ENCODE data around the gene CNTNAP5.
"Not testable (repeated sequence)": the region's sequence is repeated elsewhere in the genome, so short reads cannot be mapped to it uniquely, and the experiment has no call there.

CNTNAP5 gene

GRCh38 chr2:124339709-124340108 is 314.6 kb downstream of the CNTNAP5 start:
- DNase-seq (ENCODE audit: low read depth), result no peak
- no peak overlapping the region for H3K4me3 ChIP-seq (ENCODE audit: low read length)
- TF ChIP-seq CTCF (conservative IDR thresholded peaks at IDR 0.05; ENCODE audit: low read length), result no peak

- no peak for DNase-seq (ENCODE audit: low read depth)
- H3K4me3 ChIP-seq (ENCODE audit: low read length), result no peak overlapping the region
- TF ChIP-seq CTCF (conservative IDR thresholded peaks at IDR 0.05; ENCODE audit: low read length), result no peak
These were observed 318.9 kb downstream of the CNTNAP5 start for GRCh38 chr2:124343827-124344498.

GRCh38 chr2:124347209-124347608 is 322.1 kb downstream of the CNTNAP5 start:
- H3K4me3 ChIP-seq (ENCODE audit: low read length), result no peak overlapping the region
- no peak for TF ChIP-seq CTCF (conservative IDR thresholded peaks at IDR 0.05; ENCODE audit: low read length)
- DNase-seq (ENCODE audit: low read depth), result no peak

- no peak for DNase-seq (ENCODE audit: low read depth)
- no peak for TF ChIP-seq CTCF (conservative IDR thresholded peaks at IDR 0.05; ENCODE audit: low read length)
- no peak overlapping the region for H3K4me3 ChIP-seq (ENCODE audit: low read length)
These were observed 328.6 kb downstream of the CNTNAP5 start for GRCh38 chr2:124353656-124354055.

GRCh38 chr2:124354466-124354865 is 329.4 kb downstream of the CNTNAP5 start:
- no peak overlapping the region for H3K4me3 ChIP-seq (ENCODE audit: low read length)
- no peak for DNase-seq (ENCODE audit: low read depth)
- TF ChIP-seq CTCF (conservative IDR thresholded peaks at IDR 0.05; ENCODE audit: low read length), result no peak

GRCh38 chr2:124361966-124362365 is 336.9 kb downstream of the CNTNAP5 start:
- H3K4me3 ChIP-seq (ENCODE audit: low read length); DNase-seq (ENCODE audit: low read depth): not testable (repeated sequence)

GRCh38 chr2:124369181-124369580 is 344.1 kb downstream of the CNTNAP5 start:
- no peak overlapping the region for H3K4me3 ChIP-seq (ENCODE audit: low read length)
- TF ChIP-seq CTCF (conservative IDR thresholded peaks at IDR 0.05; ENCODE audit: low read length), result no peak
- DNase-seq (ENCODE audit: low read depth), result no peak

Measured in AG10803 (cell line).